Ishikawa (cell line): ENCODE data around the gene NGDN.

Source experiments
- CEBPB ChIP-seq: IDR thresholded peaks from 2 replicates; pipeline ENCODE4 v1.6.1; 2012
- CREB1 ChIP-seq: IDR thresholded peaks from 2 replicates; pipeline ENCODE4 v1.6.1; 2012; ENCODE audit warnings: low read depth
- EGR1 ChIP-seq: IDR thresholded peaks from 2 replicates; pipeline ENCODE4 v1.6.1; 2012
- EP300 ChIP-seq: IDR thresholded peaks from 2 replicates; pipeline ENCODE4 v1.6.1; 2012; ENCODE audit warnings: borderline replicate concordance
- FOXM1 ChIP-seq: IDR thresholded peaks from 2 replicates; pipeline ENCODE4 v1.6.1; 2012; ENCODE audit warnings: low read depth, borderline replicate concordance
- NFIC ChIP-seq: IDR thresholded peaks from 2 replicates; pipeline ENCODE4 v1.6.1; 2012
- RAD21 ChIP-seq: IDR thresholded peaks from 2 replicates; pipeline ENCODE4 v1.6.1; 2012; ENCODE audit warnings: low read depth
- TAF1 ChIP-seq: IDR thresholded peaks from 2 replicates; pipeline ENCODE4 v1.6.1; 2012; ENCODE audit warnings: low read depth, mild to moderate bottlenecking
- TCF12 ChIP-seq: IDR thresholded peaks from 2 replicates; pipeline ENCODE4 v1.6.1; 2012; ENCODE audit warnings: low read depth
- TEAD4 ChIP-seq: IDR thresholded peaks from 2 replicates; pipeline ENCODE4 v1.6.1; 2012
- YY1 ChIP-seq: IDR thresholded peaks from 2 replicates; pipeline ENCODE4 v1.6.1; 2012; ENCODE audit warnings: low read depth
- ZBTB7A ChIP-seq: IDR thresholded peaks from 2 replicates; pipeline ENCODE4 v1.6.1; 2012; ENCODE audit warnings: low read depth
- TF ChIP-seq, protein P1 (sequence below): IDR thresholded peaks from 2 replicates; pipeline ENCODE4 v1.6.1; 2012
- TF ChIP-seq, protein P2 (sequence below): IDR thresholded peaks from 2 replicates; pipeline ENCODE4 v1.6.1; 2012
- TF ChIP-seq, protein P3 (sequence below): IDR thresholded peaks from 2 replicates; pipeline ENCODE4 v1.6.1; 2012; ENCODE audit warnings: low read depth, mild to moderate bottlenecking

The NGDN gene

DNA sequence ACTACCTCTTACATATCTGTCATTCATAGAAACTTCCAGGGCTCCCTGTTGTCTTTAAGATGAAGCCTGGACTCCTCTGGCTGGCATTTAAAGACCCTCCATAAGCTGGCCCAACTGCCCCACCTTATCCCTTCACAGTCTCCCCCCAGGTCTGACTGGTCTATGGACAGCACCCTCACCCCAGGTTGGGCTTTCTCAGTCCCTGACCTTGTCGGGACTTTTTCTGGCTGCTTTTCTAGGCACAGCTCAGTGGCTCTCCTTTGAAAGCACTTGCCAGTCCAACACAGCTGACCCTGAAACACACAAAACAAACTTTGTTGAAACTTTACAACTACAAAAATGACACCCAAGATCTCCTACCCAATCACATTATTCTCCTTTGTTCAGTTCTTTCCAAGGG, 20.2 kb upstream of the NGDN start:
- TF ChIP-seq, protein P1, sequence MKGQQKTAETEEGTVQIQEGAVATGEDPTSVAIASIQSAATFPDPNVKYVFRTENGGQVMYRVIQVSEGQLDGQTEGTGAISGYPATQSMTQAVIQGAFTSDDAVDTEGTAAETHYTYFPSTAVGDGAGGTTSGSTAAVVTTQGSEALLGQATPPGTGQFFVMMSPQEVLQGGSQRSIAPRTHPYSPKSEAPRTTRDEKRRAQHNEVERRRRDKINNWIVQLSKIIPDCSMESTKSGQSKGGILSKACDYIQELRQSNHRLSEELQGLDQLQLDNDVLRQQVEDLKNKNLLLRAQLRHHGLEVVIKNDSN: no peak
- TF ChIP-seq, protein P2, sequence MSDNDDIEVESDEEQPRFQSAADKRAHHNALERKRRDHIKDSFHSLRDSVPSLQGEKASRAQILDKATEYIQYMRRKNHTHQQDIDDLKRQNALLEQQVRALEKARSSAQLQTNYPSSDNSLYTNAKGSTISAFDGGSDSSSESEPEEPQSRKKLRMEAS: no peak
- TF ChIP-seq EGR1 (no peak), ZBTB7A (no peak), RAD21 (no peak), TCF12 (no peak), CREB1 (no peak), EP300 (no peak), TAF1 (no peak), YY1 (no peak), FOXM1 (no peak), CEBPB (no peak), TEAD4 (no peak), NFIC (no peak)
- TF ChIP-seq, protein P3, sequence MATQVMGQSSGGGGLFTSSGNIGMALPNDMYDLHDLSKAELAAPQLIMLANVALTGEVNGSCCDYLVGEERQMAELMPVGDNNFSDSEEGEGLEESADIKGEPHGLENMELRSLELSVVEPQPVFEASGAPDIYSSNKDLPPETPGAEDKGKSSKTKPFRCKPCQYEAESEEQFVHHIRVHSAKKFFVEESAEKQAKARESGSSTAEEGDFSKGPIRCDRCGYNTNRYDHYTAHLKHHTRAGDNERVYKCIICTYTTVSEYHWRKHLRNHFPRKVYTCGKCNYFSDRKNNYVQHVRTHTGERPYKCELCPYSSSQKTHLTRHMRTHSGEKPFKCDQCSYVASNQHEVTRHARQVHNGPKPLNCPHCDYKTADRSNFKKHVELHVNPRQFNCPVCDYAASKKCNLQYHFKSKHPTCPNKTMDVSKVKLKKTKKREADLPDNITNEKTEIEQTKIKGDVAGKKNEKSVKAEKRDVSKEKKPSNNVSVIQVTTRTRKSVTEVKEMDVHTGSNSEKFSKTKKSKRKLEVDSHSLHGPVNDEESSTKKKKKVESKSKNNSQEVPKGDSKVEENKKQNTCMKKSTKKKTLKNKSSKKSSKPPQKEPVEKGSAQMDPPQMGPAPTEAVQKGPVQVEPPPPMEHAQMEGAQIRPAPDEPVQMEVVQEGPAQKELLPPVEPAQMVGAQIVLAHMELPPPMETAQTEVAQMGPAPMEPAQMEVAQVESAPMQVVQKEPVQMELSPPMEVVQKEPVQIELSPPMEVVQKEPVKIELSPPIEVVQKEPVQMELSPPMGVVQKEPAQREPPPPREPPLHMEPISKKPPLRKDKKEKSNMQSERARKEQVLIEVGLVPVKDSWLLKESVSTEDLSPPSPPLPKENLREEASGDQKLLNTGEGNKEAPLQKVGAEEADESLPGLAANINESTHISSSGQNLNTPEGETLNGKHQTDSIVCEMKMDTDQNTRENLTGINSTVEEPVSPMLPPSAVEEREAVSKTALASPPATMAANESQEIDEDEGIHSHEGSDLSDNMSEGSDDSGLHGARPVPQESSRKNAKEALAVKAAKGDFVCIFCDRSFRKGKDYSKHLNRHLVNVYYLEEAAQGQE: no peak

DNA sequence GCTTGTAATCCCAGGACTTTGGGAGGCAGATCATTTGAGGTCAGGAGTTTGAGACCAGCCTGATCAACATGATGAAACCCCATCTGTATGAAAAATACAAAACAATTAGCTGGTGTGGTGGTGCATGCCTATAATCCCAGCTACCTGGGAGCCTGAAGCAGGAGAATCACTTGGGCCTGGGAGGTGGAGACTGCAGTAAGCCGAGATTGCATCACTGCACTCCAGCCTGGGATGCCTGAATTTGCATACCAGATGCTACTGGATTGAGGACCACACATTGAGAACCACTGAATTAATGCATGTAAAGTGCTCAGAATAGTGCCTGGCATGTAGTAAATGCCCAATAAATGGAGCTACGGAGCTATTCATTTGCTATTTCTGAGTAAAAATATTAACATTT, 19.1 kb upstream of the NGDN start:
- TF ChIP-seq CEBPB (peak; percentile 11; the same call in 1 of the 2 replicates), EP300 (no peak)

DNA sequence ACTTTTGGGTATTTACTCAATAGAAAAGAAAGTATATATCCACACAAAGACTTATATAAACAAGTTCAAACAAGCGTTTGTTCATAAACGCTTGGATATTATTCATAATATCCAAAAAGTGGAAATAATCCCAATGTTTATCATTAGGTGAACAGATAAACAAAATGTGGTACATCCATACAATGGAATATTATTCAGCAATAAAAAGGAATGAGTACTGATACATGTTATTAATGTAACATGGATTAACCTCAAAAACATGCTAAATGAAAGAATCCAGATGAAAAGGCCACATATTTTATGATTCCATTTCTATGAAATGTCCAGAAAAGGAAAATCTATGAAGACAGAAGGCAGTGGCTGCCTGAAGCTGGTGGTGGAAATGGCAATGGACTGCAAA, 17.3 kb upstream of the NGDN start:
- TF ChIP-seq ZBTB7A (no peak), EGR1 (no peak), EP300 (no peak), RAD21 (no peak), FOXM1 (no peak), CEBPB (no peak)

DNA sequence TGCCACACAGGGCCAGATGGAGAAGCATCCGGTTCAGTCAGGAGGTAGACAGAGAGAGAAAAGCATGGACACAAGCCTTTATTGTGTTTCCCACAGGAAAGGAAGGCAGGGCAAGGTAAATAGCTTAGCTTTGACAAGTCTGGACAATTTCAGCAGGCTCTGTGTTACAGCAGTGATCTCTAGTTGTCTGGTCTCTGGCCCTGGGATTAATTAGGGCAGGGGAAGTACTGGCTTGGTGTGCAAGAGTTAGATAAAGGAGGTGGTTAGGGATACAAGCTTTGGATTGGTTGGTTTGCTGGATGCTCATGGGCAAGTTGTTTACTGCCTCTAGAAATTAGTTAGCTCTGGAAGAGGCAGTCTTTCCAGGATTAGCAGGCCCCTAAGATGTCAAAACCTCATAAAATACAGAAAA, 15.1 kb upstream of the NGDN start:
- no peak for TF ChIP-seq YY1
- TF ChIP-seq CEBPB: no peak
- no peak for TF ChIP-seq EP300
- no peak for TF ChIP-seq TCF12
- no peak for TF ChIP-seq CREB1
- TF ChIP-seq, protein P1: no peak
- no peak for TF ChIP-seq TAF1
- TF ChIP-seq FOXM1: no peak

DNA sequence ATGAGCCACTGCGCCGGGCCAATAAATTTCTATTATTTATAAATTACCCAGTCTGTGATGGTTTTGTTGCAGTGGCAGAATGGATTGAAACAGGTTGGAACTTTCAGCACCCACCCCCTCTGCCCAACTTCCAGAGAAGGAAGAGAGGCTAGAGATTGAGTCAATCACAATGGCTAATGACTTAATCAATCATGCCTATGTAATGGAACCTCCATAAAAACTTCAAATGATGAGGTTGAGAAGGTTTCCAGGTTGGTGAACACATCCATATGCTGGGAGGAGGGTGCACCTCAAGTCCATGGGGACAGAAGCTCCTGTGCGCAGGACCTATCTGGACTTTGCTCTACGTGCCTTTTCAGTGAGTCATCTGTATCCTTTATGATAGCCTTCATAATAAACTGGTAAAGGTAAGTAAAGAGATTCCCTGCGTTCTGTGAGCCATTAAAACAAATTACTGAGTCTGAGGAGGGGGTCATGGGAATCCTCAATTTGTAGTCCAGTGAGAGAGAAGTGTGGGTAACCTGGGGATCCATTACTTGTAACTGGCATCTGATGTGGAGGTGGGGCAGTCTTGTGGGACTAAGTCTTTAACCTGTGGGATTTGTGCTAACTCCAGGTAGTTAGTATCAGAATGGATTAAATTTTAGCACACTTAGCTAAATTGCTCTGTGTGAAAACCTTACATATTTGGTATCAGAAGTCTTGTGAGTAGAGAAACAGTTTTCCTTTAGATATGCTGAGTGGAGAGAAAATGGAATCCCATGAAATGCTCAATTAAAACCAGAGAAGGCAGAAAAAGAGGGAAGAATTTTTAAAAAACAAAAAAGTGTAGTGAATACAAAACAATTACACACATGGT, 11.7 kb upstream of the NGDN start:
- TF ChIP-seq CREB1 (no peak), YY1 (no peak), TCF12 (no peak), FOXM1 (no peak), ZBTB7A (no peak), RAD21 (no peak), TAF1 (no peak), TEAD4 (no peak), CEBPB (no peak), NFIC (no peak), EGR1 (no peak), EP300 (no peak)
- TF ChIP-seq, protein P1: no peak
- TF ChIP-seq, protein P3: no peak
- TF ChIP-seq, protein P2: no peak
